ENCODE results near the gene PDE4B.

- TF ChIP-seq, protein P1, sequence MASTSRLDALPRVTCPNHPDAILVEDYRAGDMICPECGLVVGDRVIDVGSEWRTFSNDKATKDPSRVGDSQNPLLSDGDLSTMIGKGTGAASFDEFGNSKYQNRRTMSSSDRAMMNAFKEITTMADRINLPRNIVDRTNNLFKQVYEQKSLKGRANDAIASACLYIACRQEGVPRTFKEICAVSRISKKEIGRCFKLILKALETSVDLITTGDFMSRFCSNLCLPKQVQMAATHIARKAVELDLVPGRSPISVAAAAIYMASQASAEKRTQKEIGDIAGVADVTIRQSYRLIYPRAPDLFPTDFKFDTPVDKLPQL (IDR thresholded peaks at IDR 0.05; ENCODE audit: extremely low read depth, insufficient read length) = no peak
- no peak for TF ChIP-seq HNRNPK (IDR thresholded peaks at IDR 0.05; ENCODE audit: low read depth, low read length, poor library complexity, severe bottlenecking)
- TF ChIP-seq CC2D1A (IDR thresholded peaks at IDR 0.05) = no peak
- TF ChIP-seq SMAD4 (CRISPR knock-in tag; conservative IDR thresholded peaks at IDR 0.05) = no peak
- no peak for TF ChIP-seq RBM34 (IDR thresholded peaks at IDR 0.05; ENCODE audit: borderline replicate concordance, insufficient read depth, low read length)
- no peak for TF ChIP-seq PHF21A (IDR thresholded peaks at IDR 0.05; ENCODE audit: borderline replicate concordance, low read depth)
- TF ChIP-seq ZKSCAN3 (CRISPR knock-in tag; IDR thresholded peaks at IDR 0.05) = no peak
- TF ChIP-seq POLR2A (conservative IDR thresholded peaks at IDR 0.05) = no peak
- no peak for TF ChIP-seq CBFB (CRISPR knock-in tag; IDR thresholded peaks at IDR 0.05)
- no peak for TF ChIP-seq RFX5 (IDR thresholded peaks at IDR 0.05; ENCODE audit: low read depth, low read length)
- no peak for TF ChIP-seq ZZZ3 (IDR thresholded peaks at IDR 0.05)
- no peak for TF ChIP-seq ATF6 (CRISPR knock-in tag; IDR thresholded peaks at IDR 0.05)
- no peak for TF ChIP-seq SIN3A (IDR thresholded peaks at IDR 0.05; ENCODE audit: borderline replicate concordance in 2 of 2, control insufficient read depth in 1 of 2, low read depth in 2 of 2, low read length in 2 of 2)
- no peak for TF ChIP-seq POLR2AphosphoS5 (IDR thresholded peaks at IDR 0.05; ENCODE audit: control insufficient read depth, insufficient read depth, low read depth, low read length)
Observed at GRCh38 chr1:66275601-66276023, 482.9 kb downstream of the PDE4B start.
